HFF-Myc (cell line): ENCODE data around the gene CNIH3.

Experiments
- DNase-seq: peaks from one replicate; pipeline ENCODE4 v3.0.0-alpha.2; 2011; ENCODE audit warnings: low read depth; ENCODE audit errors: extremely low read depth
- H3K4me3 ChIP-seq: replicated peaks from 2 replicates; pipeline ENCODE4 v1.5.1; 2011; ENCODE audit warnings: low read depth, mild to moderate bottlenecking, control low read depth, low read length
- TF ChIP-seq, protein P1 (sequence below): IDR thresholded peaks from 2 replicates; pipeline ENCODE4 v1.5.1; 2012; ENCODE audit warnings: mild to moderate bottlenecking, low read depth, low read length, control low read depth; ENCODE audit errors: missing control alignments

CNIH3 gene

DNA sequence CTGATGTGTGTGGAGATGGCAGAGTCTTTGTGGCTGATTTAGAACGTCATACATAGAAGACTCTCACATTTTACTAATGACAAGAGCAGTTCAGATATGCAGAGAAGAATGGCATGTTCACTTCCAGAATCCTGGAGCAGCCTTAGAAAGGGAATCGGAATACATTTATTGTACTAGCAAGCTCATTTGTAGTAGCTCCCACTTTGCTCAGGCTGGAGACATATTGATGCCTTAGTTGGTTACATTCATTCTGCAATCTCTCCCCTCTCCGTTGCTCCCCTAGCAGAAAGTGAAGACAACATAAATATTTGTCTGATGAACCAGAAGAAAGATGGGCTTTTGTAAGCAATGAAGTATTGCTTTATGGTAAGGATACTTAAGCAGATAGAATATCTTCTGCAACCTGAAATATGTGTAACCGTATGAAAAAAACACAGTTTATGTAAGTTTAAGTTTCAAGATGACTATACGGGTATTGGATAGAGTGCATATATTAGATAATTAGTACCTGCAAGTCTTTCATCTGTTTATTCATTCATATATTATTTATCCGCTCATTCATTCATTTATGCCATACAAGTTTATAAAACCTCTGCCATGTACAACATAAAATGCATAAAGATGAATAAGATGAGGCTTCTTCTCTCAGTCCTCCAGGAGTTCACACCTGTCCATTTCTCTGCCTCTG lies 135.7 kb downstream of the CNIH3 start:
- H3K4me3 ChIP-seq = no peak overlapping the region
- TF ChIP-seq, protein P1, sequence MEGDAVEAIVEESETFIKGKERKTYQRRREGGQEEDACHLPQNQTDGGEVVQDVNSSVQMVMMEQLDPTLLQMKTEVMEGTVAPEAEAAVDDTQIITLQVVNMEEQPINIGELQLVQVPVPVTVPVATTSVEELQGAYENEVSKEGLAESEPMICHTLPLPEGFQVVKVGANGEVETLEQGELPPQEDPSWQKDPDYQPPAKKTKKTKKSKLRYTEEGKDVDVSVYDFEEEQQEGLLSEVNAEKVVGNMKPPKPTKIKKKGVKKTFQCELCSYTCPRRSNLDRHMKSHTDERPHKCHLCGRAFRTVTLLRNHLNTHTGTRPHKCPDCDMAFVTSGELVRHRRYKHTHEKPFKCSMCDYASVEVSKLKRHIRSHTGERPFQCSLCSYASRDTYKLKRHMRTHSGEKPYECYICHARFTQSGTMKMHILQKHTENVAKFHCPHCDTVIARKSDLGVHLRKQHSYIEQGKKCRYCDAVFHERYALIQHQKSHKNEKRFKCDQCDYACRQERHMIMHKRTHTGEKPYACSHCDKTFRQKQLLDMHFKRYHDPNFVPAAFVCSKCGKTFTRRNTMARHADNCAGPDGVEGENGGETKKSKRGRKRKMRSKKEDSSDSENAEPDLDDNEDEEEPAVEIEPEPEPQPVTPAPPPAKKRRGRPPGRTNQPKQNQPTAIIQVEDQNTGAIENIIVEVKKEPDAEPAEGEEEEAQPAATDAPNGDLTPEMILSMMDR = no peak
- no peak for DNase-seq

DNA sequence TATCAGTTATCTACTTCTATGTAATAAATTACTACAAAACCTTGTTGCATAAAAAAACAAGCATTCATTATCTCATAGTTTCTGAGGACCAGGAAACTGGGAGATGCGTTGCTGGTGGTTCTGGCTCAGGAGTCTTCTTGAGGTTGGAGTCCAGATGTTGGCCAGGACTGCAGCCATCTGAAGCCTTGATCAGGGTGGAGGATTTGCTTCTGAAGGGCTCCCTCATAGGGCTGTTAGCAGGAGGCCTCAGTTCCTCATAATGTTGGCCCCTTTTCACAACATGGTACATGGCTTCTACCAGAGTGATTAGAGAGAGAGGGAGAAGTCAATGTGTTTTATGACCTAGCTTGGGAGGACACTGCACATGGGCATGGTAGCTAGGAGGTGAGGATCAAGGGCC lies 137.4 kb downstream of the CNIH3 start:
- no peak overlapping the region for H3K4me3 ChIP-seq
- DNase-seq = no peak
- TF ChIP-seq, protein P1 = no peak

DNA sequence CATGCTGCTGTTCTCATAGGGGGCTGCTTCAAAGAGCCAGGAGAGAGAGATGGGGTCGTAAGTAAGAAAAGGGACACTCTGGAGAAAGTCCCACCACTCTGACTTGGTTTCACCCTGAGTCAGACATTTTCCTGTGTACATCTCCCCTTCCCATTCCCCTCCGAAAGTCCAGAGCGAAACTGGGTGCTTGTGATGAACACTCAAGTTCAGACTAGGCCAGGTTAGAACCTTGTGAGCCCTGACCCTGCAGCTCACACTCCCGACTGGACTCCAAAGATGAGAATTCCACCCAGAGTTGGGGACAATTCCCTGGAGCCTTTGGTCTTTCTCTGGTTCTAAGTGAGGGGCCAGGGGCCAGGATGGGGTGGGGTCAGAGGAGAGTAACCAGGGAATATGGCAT lies 139.5 kb downstream of the CNIH3 start:
- DNase-seq = no peak
- no peak overlapping the region for H3K4me3 ChIP-seq
- TF ChIP-seq, protein P1 = no peak

DNA sequence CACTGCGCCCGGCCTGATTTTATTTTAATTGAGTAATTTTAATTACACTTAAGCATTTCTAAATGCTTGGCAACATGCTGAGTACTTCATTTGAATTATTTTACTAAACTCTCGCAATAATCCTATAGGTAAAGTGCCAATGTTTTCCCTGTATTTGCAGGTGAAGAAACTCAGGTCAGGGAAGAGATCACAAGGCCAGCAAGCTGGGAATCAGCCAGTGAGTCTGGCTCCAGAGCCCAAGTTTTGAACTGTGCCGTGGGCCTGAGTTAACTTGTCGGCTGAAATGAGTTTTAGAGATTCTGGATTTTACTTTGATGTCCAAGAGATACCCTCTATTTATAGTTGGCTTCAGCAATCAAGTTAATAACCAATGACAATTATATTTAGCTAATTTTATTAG lies 141.4 kb downstream of the CNIH3 start:
- no peak overlapping the region for H3K4me3 ChIP-seq
- DNase-seq = no peak
- TF ChIP-seq, protein P1 = no peak

DNA sequence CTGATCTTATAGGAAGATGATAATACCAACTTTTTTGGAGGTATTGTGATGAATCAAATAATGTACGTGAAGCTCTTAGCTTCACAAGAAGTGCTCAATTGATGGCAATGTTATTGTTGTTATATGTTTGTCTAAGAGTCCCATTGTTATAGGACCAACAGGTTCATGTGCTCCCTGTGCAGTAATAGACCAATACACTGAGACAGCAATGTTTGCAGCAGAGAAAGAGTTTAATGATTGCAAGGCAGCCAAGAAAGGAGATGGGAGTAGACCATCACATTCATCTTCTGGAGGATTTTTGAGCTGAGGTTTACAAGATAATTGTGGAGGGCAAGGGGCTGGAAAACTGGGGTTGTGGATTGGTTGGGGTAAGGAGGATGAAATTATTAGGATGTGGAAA lies 143.0 kb downstream of the CNIH3 start:
- TF ChIP-seq, protein P1 = no peak
- no peak overlapping the region for H3K4me3 ChIP-seq
- no peak for DNase-seq

DNA sequence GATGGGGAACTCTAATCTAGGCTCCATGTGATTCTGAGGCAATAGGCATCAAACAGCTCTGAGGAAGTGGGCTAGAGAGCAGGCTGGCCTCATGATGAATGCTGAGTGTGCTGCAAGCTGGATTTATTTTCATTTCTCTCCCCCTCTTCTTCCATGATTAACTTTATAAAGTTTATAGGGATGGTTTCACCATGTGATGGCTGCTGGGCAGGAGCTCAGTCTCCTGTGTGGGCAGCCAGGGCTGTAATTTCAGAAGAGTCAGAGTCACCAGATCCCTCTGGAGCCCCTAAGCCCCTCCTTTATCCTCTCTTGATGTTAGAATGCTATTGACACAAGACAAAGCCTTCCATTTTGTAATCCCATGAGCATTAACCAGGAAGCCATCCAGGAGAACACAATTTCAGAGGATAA lies 143.6 kb downstream of the CNIH3 start:
- H3K4me3 ChIP-seq = no peak overlapping the region
- TF ChIP-seq, protein P1 = no peak
- no peak for DNase-seq

DNA sequence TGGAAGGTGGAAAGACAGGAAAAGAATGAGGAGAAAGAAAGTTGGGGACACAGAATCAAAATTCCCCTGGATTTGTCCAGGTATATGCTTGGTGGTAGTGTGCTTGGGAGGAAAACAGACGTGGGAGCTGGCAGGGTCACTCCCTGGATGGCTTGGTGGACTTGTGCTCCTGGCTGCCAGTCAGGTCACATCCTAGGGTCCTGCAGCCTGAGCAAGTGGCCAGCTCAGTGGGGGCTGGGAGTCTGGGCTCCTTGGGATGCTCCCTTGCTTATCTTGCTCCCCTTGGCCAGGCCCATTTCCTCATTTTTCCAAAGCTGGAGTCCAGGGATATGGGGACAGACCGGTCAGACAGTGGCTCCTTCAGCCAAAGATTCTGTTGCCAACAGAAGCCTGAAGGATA lies 144.0 kb downstream of the CNIH3 start:
- TF ChIP-seq, protein P1 = no peak
- no peak for DNase-seq

More for the DNA sequence above, 144.0 kb downstream of the CNIH3 start:
- no peak overlapping the region for H3K4me3 ChIP-seq
